Activated CD4-positive, alpha-beta T cell treated with anti-CD3 and anti-CD28 coated beads for 36 hours (primary cell): ENCODE results near the gene CD52. TPM values are rescaled to one million over a fixed set of nuclear protein-coding genes. Genes with fewer than 3 reads are reported as not detected.

ENCODE experiments used
- ATAC-seq: fragments of 200-7000 bp; cut with Tn5 transposase; one replicate; pipeline ENCODE4 v1.10.0; 2021; ENCODE audit warnings: mild to moderate bottlenecking, moderate library complexity
- CTCF ChIA-PET: fragments of 350-600 bp; sonication (Branson Sonifier 250); formaldehyde crosslinking; loops from one replicate; lab custom pipeline; 2021; ENCODE audit warnings: antibody characterized with exemption; lab: Charles Lee
- POLR2A ChIA-PET: fragments of 350-600 bp; sonication (Branson Sonifier 250); formaldehyde crosslinking; loops from one replicate; lab custom pipeline; 2021; ENCODE audit warnings: antibody characterized with exemption, inconsistent platforms; lab: Charles Lee
- DNase-seq: peaks from one replicate; pipeline ENCODE4 v3.0.0-alpha.2; 2020
- H3K27ac Mint-ChIP-seq: one replicate; pipeline ENCODE4 v1.8.0; 2021; ENCODE audit warnings: mixed read lengths
- H3K27me3 Mint-ChIP-seq: one replicate; pipeline ENCODE4 v1.8.0; 2021; ENCODE audit warnings: mixed read lengths
- H3K36me3 Mint-ChIP-seq: one replicate; pipeline ENCODE4 v1.8.0; 2021; ENCODE audit warnings: low read depth, mixed read lengths
- H3K4me1 Mint-ChIP-seq: one replicate; pipeline ENCODE4 v1.8.0; 2021; ENCODE audit warnings: mixed read lengths
- H3K4me3 Mint-ChIP-seq: one replicate; pipeline ENCODE4 v1.8.0; 2021; ENCODE audit warnings: mild to moderate bottlenecking, moderate library complexity, mixed read lengths
- H3K9me3 Mint-ChIP-seq: one replicate; pipeline ENCODE4 v1.8.0; 2021; ENCODE audit warnings: low read depth, mixed read lengths
- intact Hi-C, 2 experiments: fragments of 100-400 bp; cut with DNase I in 1 of 2; cut with micrococcal nuclease in 1 of 2; formaldehyde crosslinking; loops; one replicate each; pipeline versions ENCODE4 v1.14.2 to v1.15.1; 2022 to 2024; cut with DNase I, micrococcal nuclease
- total RNA-seq, 2 experiments: library from RNA; stranded (reverse); gene quantifications; one replicate each; pipeline ENCODE4 v1.2.3, GENCODE V29; 2021

Gene CD52
- total RNA-seq, 2 experiments from 2014 or later: 216 to 217 TPM

- CTCF ChIA-PET: interaction anchor here (0.6 to 1.0 kb wide), 2 partner anchors 9 to 21 kb away, joined by 3 to 4 read pairs; no protein-coding TSS in a partner anchor
- H3K36me3 Mint-ChIP-seq: no peaks in the 10 kb centered on the region
- POLR2A ChIA-PET: interaction anchor here (0.5 kb wide), 1 partner anchor 281 kb away, joined by 3 read pairs; no protein-coding TSS in a partner anchor
These were observed 31.6 kb downstream of the CD52 start for GRCh38 chr1:26349188-26349876.

GRCh38 chr1:26349877-26350244 is 32.1 kb downstream of the CD52 start:
- Mint-ChIP-seq H3K36me3 (no peaks in the 10 kb centered on the region), H3K4me3 (no peak overlapping the region), H3K27ac (no peak overlapping the region), H3K27me3 (no peaks in the 10 kb centered on the region), H3K4me1 (no peaks in the 10 kb centered on the region), H3K9me3 (no peaks in the 10 kb centered on the region)
- ChIA-PET CTCF (interaction anchor here (1.0 kb wide), 1 partner anchor 9 kb away, joined by 3 read pairs; no protein-coding TSS in a partner anchor), POLR2A (interaction anchor here (0.5 kb wide), 1 partner anchor 281 kb away, joined by 3 read pairs; no protein-coding TSS in a partner anchor)
- ATAC-seq (no peak), DNase-seq (no peak)
- intact Hi-C loops: no loop called here

More at GRCh38 chr1:26349188-26349876, 31.6 kb downstream of the CD52 start:
- no peaks in the 10 kb centered on the region for H3K27me3 Mint-ChIP-seq
- no peak overlapping the region for H3K27ac Mint-ChIP-seq
- H3K4me1 Mint-ChIP-seq: no peaks in the 10 kb centered on the region
- no peak for ATAC-seq
- intact Hi-C loops: no loop called here
- no peak for DNase-seq
- H3K4me3 Mint-ChIP-seq: no peak overlapping the region
- H3K9me3 Mint-ChIP-seq: no peaks in the 10 kb centered on the region

GRCh38 chr1:26350343-26350700 is 32.6 kb downstream of the CD52 start:
- Mint-ChIP-seq H3K27me3 (no peaks in the 10 kb centered on the region), H3K27ac (no peak overlapping the region), H3K4me3 (no peak overlapping the region), H3K4me1 (no peaks in the 10 kb centered on the region), H3K36me3 (no peaks in the 10 kb centered on the region), H3K9me3 (no peaks in the 10 kb centered on the region)
- no peak for ATAC-seq
- no peak for DNase-seq
- intact Hi-C loops: no loop called here
- ChIA-PET CTCF (interaction anchor here (1.5 kb wide), 1 partner anchor 13 kb away, joined by 5 read pairs; no protein-coding TSS in a partner anchor), POLR2A (no interaction called here)

GRCh38 chr1:26350701-26351589 is 33.2 kb downstream of the CD52 start:
- H3K9me3 Mint-ChIP-seq: no peaks in the 10 kb centered on the region
- no peaks in the 10 kb centered on the region for H3K27me3 Mint-ChIP-seq
- H3K4me1 Mint-ChIP-seq: no peaks in the 10 kb centered on the region
- DNase-seq (no peak), ATAC-seq (no peak)
- ChIA-PET POLR2A (no interaction called here), CTCF (interaction anchor here (1.0 to 1.5 kb wide), 2 partner anchors 11 to 13 kb away, joined by 4 to 5 read pairs; no protein-coding TSS in a partner anchor)
- H3K36me3 Mint-ChIP-seq: no peaks in the 10 kb centered on the region
- no peak overlapping the region for H3K4me3 Mint-ChIP-seq
- intact Hi-C loops: no loop called here
- H3K27ac Mint-ChIP-seq: no peak overlapping the region

GRCh38 chr1:26351590-26352337 is 34.0 kb downstream of the CD52 start:
- no peaks in the 10 kb centered on the region for H3K36me3 Mint-ChIP-seq
- ATAC-seq (no peak), DNase-seq (no peak)
- no peak overlapping the region for H3K4me3 Mint-ChIP-seq
- ChIA-PET POLR2A (no interaction called here), CTCF (interaction anchor here (0.8 to 1.5 kb wide), 3 partner anchors 11 to 76 kb away, joined by 3 to 5 read pairs (median 4); no protein-coding TSS in a partner anchor)
- no peaks in the 10 kb centered on the region for H3K4me1 Mint-ChIP-seq
- H3K27ac Mint-ChIP-seq: no peak overlapping the region
- intact Hi-C loops: no loop called here
- no peaks in the 10 kb centered on the region for H3K9me3 Mint-ChIP-seq
- no peaks in the 10 kb centered on the region for H3K27me3 Mint-ChIP-seq

GRCh38 chr1:26352338-26352679 is 34.6 kb downstream of the CD52 start:
- ATAC-seq: no peak
- Mint-ChIP-seq H3K36me3 (no peaks in the 10 kb centered on the region), H3K4me1 (no peaks in the 10 kb centered on the region), H3K27me3 (no peaks in the 10 kb centered on the region), H3K27ac (no peak overlapping the region), H3K4me3 (no peak overlapping the region), H3K9me3 (no peaks in the 10 kb centered on the region)
- no peak for DNase-seq
- POLR2A ChIA-PET: no interaction called here
- CTCF ChIA-PET: interaction anchor here (0.8 kb wide), 1 partner anchor 77 kb away, joined by 3 read pairs; no protein-coding TSS in a partner anchor
- intact Hi-C loops: no loop called here

- H3K4me1 Mint-ChIP-seq: no peaks in the 10 kb centered on the region
- CTCF ChIA-PET: interaction anchor here (0.7 to 2.3 kb wide), 3 partner anchors 11 to 183 kb away, joined by 3 to 9 read pairs (median 4); partner anchors contain the start of gene ZNF593
- H3K9me3 Mint-ChIP-seq: no peaks in the 10 kb centered on the region
- ATAC-seq (no peak), DNase-seq (no peak)
- intact Hi-C loops: no loop called here
- no peak overlapping the region for H3K4me3 Mint-ChIP-seq
- no peaks in the 10 kb centered on the region for H3K27me3 Mint-ChIP-seq
- no peaks in the 10 kb centered on the region for H3K36me3 Mint-ChIP-seq
- POLR2A ChIA-PET: interaction anchor here (0.6 kb wide), 1 partner anchor 1860 kb away, joined by 5 read pairs; no protein-coding TSS in a partner anchor
- no peak overlapping the region for H3K27ac Mint-ChIP-seq
These were observed 35.6 kb downstream of the CD52 start for GRCh38 chr1:26353210-26353859.

- H3K36me3 Mint-ChIP-seq: no peaks in the 10 kb centered on the region
- ATAC-seq: no peak
- H3K27ac Mint-ChIP-seq: no peak within 1 kb of the TSS
- peaks cover 8% of the 10 kb centered on the region for H3K4me1 Mint-ChIP-seq
- intact Hi-C loops: no loop called here
- H3K9me3 Mint-ChIP-seq: no peaks in the 10 kb centered on the region
- H3K27me3 Mint-ChIP-seq: no peaks in the 10 kb centered on the region
- CTCF ChIA-PET: interaction anchor here (2.3 kb wide), 1 partner anchor 10 kb away, joined by 9 read pairs; no protein-coding TSS in a partner anchor
- DNase-seq: no peak
- POLR2A ChIA-PET: interaction anchor here (0.6 kb wide), 1 partner anchor 1859 kb away, joined by 5 read pairs; no protein-coding TSS in a partner anchor
- H3K4me3 Mint-ChIP-seq: no peak within 1 kb of the TSS
These were observed 36.4 kb downstream of the CD52 start, which contains the start of gene CRYBG2 for GRCh38 chr1:26353976-26354820. TSS of gene CRYBG2 (minus strand) at chr1:26354130. CDS start at chr1:26346657, 7,473 bp downstream.

GRCh38 chr1:26354972-26355371 is 37.2 kb downstream of the CD52 start:
- Mint-ChIP-seq H3K4me1 (peaks cover 15% of the 10 kb centered on the region), H3K9me3 (no peaks in the 10 kb centered on the region), H3K36me3 (no peaks in the 10 kb centered on the region), H3K27ac (no peak overlapping the region), H3K27me3 (no peaks in the 10 kb centered on the region), H3K4me3 (no peak overlapping the region)
- no peak for DNase-seq
- ChIA-PET POLR2A (no interaction called here), CTCF (interaction anchor here (0.5 to 2.3 kb wide), 3 partner anchors 10 to 228 kb away, joined by 3 to 9 read pairs (median 4); no protein-coding TSS in a partner anchor)
- intact Hi-C loops: no loop called here
- no peak for ATAC-seq

GRCh38 chr1:26356106-26356505 is 38.3 kb downstream of the CD52 start:
- H3K36me3 Mint-ChIP-seq: no peaks in the 10 kb centered on the region
- intact Hi-C loops: no loop called here
- DNase-seq (no peak), ATAC-seq (no peak)
- peaks cover 24% of the 10 kb centered on the region for H3K4me1 Mint-ChIP-seq
- H3K27me3 Mint-ChIP-seq: peaks cover 7% of the 10 kb centered on the region
- H3K27ac Mint-ChIP-seq: no peak overlapping the region
- no peak overlapping the region for H3K4me3 Mint-ChIP-seq
- no peaks in the 10 kb centered on the region for H3K9me3 Mint-ChIP-seq
- POLR2A ChIA-PET: interaction anchor here (0.6 kb wide), 1 partner anchor 429 kb away, joined by 3 read pairs; no protein-coding TSS in a partner anchor
- CTCF ChIA-PET: interaction anchor here (0.7 to 0.8 kb wide), 2 partner anchors 134 to 179 kb away, joined by 3 read pairs; no protein-coding TSS in a partner anchor
